Small intestine (tissue), 7 donors: ENCODE measurements around the gene PAPSS2. TPM values are rescaled to one million over a fixed set of nuclear protein-coding genes. Genes with fewer than 3 reads are reported as not detected.
A peak's percentile ranks its signal among the peaks of the same experiment; 100 is the strongest.
"Not testable (repeated sequence)": the region's sequence is repeated elsewhere in the genome, so short reads cannot be mapped to it uniquely, and the experiment has no call there.

Experiments used
- DNase-seq, 2 donors: peaks; one replicate each; pipeline versions ENCODE4 v3.0.0 to v3.0.0-alpha.2; 2013
- FAIRE-seq: peaks from 2 replicates; lab custom pipeline; 2012; peaks lifted over from hg19 to GRCh38; lab: Jason Lieb, UNC
- H3K27ac ChIP-seq, 3 donors: one replicate each; pipeline ENCODE4 v1.5.1; 2013; ENCODE audit warnings: low read length in 2 of 3, mild to moderate bottlenecking in 2 of 3, control low read depth in 1 of 3, inconsistent platforms in 1 of 3, low read depth in 1 of 3, moderate library complexity in 1 of 3
- H3K27me3 ChIP-seq, 3 donors: one replicate each; pipeline ENCODE4 v1.6.1; 2013; ENCODE audit warnings: low read length in 3 of 3, inconsistent platforms in 1 of 3; ENCODE audit not compliant: control insufficient read depth in 3 of 3, insufficient read depth in 3 of 3
- H3K36me3 ChIP-seq, 3 donors: one replicate each; pipeline ENCODE4 v1.6.1; 2013; ENCODE audit warnings: low read length in 3 of 3, inconsistent platforms in 1 of 3, low read depth in 1 of 3, mild to moderate bottlenecking in 1 of 3, moderate library complexity in 1 of 3; ENCODE audit not compliant: control insufficient read depth in 3 of 3, insufficient read depth in 2 of 3
- H3K4me1 ChIP-seq, 3 donors: one replicate each; pipeline ENCODE4 v1.6.1; 2013; ENCODE audit warnings: low read length in 2 of 3, inconsistent platforms in 1 of 3, low read depth in 1 of 3, mild to moderate bottlenecking in 1 of 3, moderate library complexity in 1 of 3; ENCODE audit not compliant: control insufficient read depth in 3 of 3, insufficient read depth in 2 of 3
- H3K4me3 ChIP-seq, 3 donors: one replicate each; pipeline ENCODE4 v1.5.1; 2013; ENCODE audit warnings: low read length in 3 of 3, control low read depth in 1 of 3, inconsistent platforms in 1 of 3, low read depth in 1 of 3, mild to moderate bottlenecking in 1 of 3, moderate library complexity in 1 of 3
- H3K9me3 ChIP-seq, 2 donors: one replicate each; pipeline ENCODE4 v1.6.1; 2013; ENCODE audit warnings: low read depth in 1 of 2, low read length in 1 of 2; ENCODE audit not compliant: control insufficient read depth in 2 of 2, insufficient read depth in 1 of 2
- WGBS, 3 donors: extraction: QIAGEN DNeasy Blood & Tissue Kit; methylation state at CpG; one replicate each; pipeline ENCODE4 v1.1.7; 2013; 5-methylcytosine and 5-hydroxymethylcytosine counted together
- polyA plus RNA-seq, 4 donors: library from polyadenylated mRNA; stranded (reverse) in 3 of 4; unstranded in 1 of 4; fragments of 200-250 nt in 3 of 4; fragments of 120-200 nt in 1 of 4; gene quantifications; one replicate each; pipeline versions ENCODE4 v1.2.1 to v1.2.3, GENCODE V29; 2013
- donor health status: healthy with polysubstance abuse.
- donor health status: control.
- donor health status: control.
- donor health status: Bipolar disorder and iron deficiency.
- donor health status: healthy.

Gene PAPSS2
- polyA plus RNA-seq, 4 donors, result 28.4 to 90.5 (median 58.1) TPM

DNA sequence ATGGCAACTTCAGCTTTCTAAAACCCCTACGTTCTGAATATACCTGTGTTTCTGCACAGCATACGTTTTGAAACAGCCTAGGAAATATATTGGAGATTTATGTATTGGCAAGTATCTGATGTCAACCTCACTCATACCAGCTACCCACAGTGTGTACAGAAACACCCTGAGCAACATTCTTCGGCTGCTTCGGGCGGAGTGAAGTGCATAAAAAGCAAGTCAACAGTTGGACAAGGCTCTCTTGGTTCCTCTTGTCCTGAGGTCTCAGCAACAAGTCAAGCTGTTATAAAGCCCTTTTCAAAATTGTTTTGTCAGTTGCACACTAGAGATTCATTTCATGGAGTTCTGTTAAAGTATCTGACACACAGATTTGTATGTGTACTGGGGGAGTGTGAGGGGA, 40.0 kb upstream of the PAPSS2 start:
- no peak overlapping the region for H3K4me3 ChIP-seq
- no peak for FAIRE-seq
- 78 to 87% (median 84%) methylated on average over 5 of the region's 5 CpGs for WGBS, 3 donors
- H3K27me3 ChIP-seq, result no peaks in the 10 kb centered on the region
- peak in 1 of 2 donors; percentile 16 for DNase-seq
- H3K27ac ChIP-seq, result no peak overlapping the region
- no peaks in the 10 kb centered on the region for H3K9me3 ChIP-seq
- H3K4me1 ChIP-seq, result peaks cover 0 to 13% (median 0%) of the 10 kb centered on the region in 3 donors
- H3K36me3 ChIP-seq, result no peaks in the 10 kb centered on the region

DNA sequence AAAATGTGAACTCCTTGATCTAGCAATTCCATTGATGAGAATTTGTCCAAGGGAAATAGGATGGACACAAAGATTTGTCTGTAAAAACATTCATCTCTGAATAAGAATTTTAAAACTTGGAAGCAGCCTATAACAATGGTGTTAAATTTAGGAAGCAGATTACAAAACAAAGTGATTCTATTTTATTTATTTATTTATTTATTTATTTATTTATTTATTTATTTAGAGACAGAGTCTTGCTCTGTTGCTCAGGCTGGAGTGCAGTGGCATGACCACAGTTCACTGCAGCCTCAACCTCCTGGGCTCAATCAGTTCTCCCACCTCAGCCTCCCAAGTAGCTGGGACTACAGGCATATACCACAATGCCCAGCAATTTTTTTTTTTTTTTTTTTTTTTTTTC, 38.2 kb upstream of the PAPSS2 start:
- FAIRE-seq, DNase-seq, H3K4me3 ChIP-seq, H3K27ac ChIP-seq, H3K27me3 ChIP-seq, H3K9me3 ChIP-seq, H3K36me3 ChIP-seq: not testable (repeated sequence)
- H3K4me1 ChIP-seq, result peaks cover 0 to 13% (median 0%) of the 10 kb centered on the region in 3 donors

DNA sequence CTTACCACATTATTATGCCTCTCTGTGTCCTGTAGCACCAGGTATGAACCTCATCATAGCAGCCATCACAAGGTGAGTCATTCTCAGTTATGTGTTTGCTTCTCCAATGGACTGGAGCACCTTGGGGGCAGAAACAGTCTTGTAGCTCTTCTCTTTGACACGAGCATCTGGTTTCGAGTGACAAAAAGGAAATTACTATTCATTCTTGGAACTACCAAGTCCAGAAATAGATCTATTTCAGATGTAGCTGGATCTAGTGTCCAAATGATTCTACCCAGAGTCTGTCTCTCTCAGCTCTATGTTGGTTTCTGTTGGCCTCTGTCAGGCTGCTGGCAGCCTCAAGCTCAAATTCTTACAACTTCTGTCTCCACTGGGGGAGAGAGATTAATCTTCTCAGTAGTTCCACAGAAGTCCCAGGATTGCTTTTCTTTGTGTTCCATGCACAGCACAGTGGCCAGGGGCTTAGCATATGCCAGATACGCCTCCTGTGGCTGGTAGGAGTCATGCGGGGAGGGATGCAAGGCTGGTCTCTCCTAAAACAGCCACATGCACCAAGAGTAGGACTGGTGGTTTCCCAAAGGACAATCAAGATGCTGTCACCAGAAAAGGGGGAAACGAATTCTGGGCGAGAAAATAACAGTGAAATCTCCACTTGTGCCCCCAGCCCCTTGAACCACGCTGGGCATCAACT, 37.2 kb upstream of the PAPSS2 start:
- WGBS, 3 donors, result 80 to 89% (median 87%) methylated on average over 7 of the region's 7 CpGs
- Histone ChIP-seq H3K4me3 (no peak overlapping the region), H3K27me3 (no peaks in the 10 kb centered on the region), H3K4me1 (peaks cover 0 to 13% (median 0%) of the 10 kb centered on the region in 3 donors), H3K27ac (no peak overlapping the region), H3K36me3 (no peaks in the 10 kb centered on the region), H3K9me3 (no peaks in the 10 kb centered on the region)
- no peak for DNase-seq
- no peak for FAIRE-seq

DNA sequence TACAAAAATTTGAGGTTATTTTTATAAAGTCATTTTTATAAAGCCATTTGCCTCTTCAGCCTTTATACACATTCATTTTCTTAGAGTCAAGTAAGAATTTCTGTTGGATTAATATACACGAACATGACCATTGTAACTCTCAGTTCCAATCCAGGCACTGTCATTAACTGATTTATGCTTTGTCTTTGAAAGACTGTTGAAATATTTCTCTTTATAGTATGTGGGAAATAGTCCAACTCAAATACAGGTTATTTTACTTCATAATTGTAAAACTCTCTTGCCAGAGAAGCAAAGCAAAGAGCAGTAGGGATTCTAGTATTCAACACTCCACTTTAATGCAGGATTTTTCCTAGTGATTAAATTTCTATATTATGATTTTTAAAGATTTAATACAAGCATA, 36.5 kb upstream of the PAPSS2 start:
- no peaks in the 10 kb centered on the region for H3K27me3 ChIP-seq

DNA sequence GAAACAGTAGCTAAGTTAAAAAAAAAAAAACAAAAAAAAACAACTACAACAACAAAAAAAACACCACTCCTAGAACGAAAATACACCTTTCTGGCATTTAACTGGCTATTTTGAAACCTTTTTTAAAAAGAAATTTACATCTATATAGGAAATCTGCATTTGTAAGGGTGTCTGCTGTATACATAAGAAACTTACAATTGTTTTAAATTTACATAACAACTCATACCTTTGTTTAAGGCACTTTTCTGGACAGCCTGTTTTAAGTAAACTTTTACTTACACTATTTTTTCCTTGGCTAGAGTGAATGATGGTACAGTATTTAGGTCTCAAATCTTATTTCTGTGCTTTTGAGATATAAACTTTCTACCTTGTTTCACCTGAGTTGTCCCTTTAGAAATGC, 34.0 kb upstream of the PAPSS2 start:
- FAIRE-seq (no peak), DNase-seq (no peak)
- H3K36me3 ChIP-seq, result no peaks in the 10 kb centered on the region
- 70 to 94% (median 70%) methylated on average over 1 of the region's 1 CpG for WGBS, 3 donors
- no peaks in the 10 kb centered on the region for H3K4me1 ChIP-seq
- no peaks in the 10 kb centered on the region for H3K27me3 ChIP-seq
- no peaks in the 10 kb centered on the region for H3K9me3 ChIP-seq
- H3K27ac ChIP-seq, result no peak overlapping the region
- H3K4me3 ChIP-seq, result no peak overlapping the region

More for the DNA sequence above, 36.5 kb upstream of the PAPSS2 start:
- WGBS, 3 donors, result 16 to 71% (median 49%) methylated on average over 1 of the region's 1 CpG
- H3K9me3 ChIP-seq, result no peaks in the 10 kb centered on the region
- FAIRE-seq, result no peak
- peaks cover 0 to 11% (median 0%) of the 10 kb centered on the region in 3 donors for H3K4me1 ChIP-seq
- H3K27ac ChIP-seq, result no peak overlapping the region
- no peak for DNase-seq
- H3K36me3 ChIP-seq, result no peaks in the 10 kb centered on the region
- H3K4me3 ChIP-seq, result no peak overlapping the region

DNA sequence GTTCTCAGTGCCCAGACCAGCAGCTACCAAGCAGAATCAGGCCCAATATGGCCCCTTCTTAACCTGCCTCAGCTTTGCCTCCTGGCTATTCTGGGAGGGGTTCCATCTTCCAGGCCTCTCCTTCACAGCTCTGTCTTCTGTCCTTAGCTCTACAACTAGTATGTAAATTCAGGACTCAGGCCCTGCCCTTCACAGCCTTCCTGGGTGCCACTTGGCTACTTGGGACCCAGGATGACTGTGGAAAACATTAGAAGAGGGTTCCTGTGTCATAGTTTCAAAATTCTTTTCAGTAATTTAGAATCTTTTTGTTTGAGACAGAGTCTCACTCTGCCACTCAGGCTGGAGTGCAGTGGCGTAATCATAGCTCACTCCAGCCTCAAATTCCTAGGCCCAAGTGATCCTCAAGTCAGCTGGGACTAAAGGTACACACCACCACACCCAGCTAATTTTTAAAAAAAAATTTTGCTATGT, 33.2 kb upstream of the PAPSS2 start:
- Histone ChIP-seq H3K4me3 (no peak overlapping the region), H3K36me3 (no peaks in the 10 kb centered on the region), H3K9me3 (no peaks in the 10 kb centered on the region), H3K4me1 (no peaks in the 10 kb centered on the region), H3K27ac (no peak overlapping the region), H3K27me3 (no peaks in the 10 kb centered on the region)
- FAIRE-seq (no peak), DNase-seq (no peak)
- WGBS, 3 donors, result 82 to 98% (median 93%) methylated on average over 1 of the region's 1 CpG

DNA sequence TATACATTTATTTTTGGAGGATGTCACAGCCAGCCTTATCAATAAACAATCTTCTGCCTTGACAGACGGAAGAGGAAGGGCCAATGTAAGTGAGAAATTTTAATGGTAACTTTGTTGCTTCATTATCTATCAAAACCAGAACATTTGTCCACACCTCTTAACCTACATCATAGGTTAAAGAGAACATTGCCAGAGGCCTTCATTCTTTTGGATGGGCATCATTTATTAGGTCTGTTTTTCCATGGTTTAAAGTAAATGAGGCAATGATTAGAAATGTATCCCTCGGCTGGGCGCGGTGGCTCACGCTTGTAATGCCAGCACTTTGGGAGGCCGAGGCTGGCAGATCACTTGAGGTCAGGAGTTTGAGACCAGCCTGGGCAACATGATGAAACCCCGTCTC, 29.5 kb upstream of the PAPSS2 start:
- DNase-seq (no peak), FAIRE-seq (no peak)
- no peak overlapping the region for H3K4me3 ChIP-seq
- H3K27ac ChIP-seq, result no peak overlapping the region
- 92 to 94% (median 94%) methylated on average over 7 of the region's 7 CpGs for WGBS, 3 donors
- no peaks in the 10 kb centered on the region for H3K4me1 ChIP-seq
- no peaks in the 10 kb centered on the region for H3K27me3 ChIP-seq
- H3K9me3 ChIP-seq, result peaks cover 0 to 5% of the 10 kb centered on the region in 2 donors
- H3K36me3 ChIP-seq, result no peaks in the 10 kb centered on the region

DNA sequence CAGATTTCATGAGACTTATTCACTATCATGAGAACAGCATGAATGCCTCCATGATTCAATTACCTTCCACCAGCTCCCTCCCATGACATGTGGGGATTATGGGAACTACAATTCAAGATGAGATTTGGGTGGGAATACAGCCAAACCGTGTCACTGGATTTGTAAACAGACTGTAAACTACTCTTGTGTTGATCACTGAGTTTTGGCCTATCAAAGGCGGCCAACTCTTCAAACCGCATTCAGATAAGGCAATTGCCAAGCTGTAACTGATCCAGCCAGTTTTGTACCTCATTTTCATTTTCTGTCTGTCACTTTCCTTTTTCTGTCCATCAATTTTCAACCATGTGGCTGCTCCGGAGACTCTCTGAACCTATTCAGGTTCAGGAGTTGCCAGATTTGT, 27.2 kb upstream of the PAPSS2 start:
- Histone ChIP-seq H3K4me3 (no peak overlapping the region), H3K9me3 (peaks cover 0 to 5% of the 10 kb centered on the region in 2 donors), H3K27ac (no peak overlapping the region), H3K4me1 (peaks cover 0 to 9% (median 0%) of the 10 kb centered on the region in 3 donors), H3K36me3 (no peaks in the 10 kb centered on the region), H3K27me3 (no peaks in the 10 kb centered on the region)
- DNase-seq (no peak), FAIRE-seq (no peak)
- WGBS, 3 donors, result 74 to 80% (median 74%) methylated on average over 4 of the region's 4 CpGs

DNA sequence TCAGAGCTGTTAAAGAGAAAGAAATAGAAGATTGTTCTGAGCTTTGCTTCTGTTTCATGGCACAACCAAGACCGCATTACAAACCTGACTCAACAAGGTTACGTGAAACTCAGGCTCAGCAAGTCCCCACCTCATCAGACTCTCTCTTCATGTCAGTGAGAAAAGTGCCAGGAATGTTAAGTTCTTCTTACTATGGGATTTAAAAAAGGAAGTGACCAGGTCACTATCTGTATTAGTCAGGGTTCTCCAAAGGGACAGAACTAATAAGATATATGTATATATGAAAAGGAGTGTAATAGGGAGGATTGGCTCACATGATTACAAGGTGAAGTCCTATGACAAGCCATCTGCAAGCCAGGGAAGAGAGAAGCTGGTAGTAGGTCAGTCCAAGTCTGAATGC, 25.4 kb upstream of the PAPSS2 start:
- H3K27ac ChIP-seq, result no peak overlapping the region
- DNase-seq (no peak), FAIRE-seq (no peak)
- 96 to 99% (median 97%) methylated on average over 2 of the region's 2 CpGs for WGBS, 3 donors
- H3K27me3 ChIP-seq, result no peaks in the 10 kb centered on the region
- peaks cover 0 to 9% (median 0%) of the 10 kb centered on the region in 3 donors for H3K4me1 ChIP-seq
- H3K4me3 ChIP-seq, result no peak overlapping the region
- H3K9me3 ChIP-seq, result peaks cover 0 to 5% of the 10 kb centered on the region in 2 donors
- H3K36me3 ChIP-seq, result no peaks in the 10 kb centered on the region
